ENCODE measurements around the gene AP1M2. TPM values are rescaled to one million over a fixed set of nuclear protein-coding genes. Genes with fewer than 3 reads are reported as not detected.

AP1M2 gene
- total RNA-seq, 1 experiment from 2014 or later: 196 TPM

- POLR2A ChIA-PET: no interaction called here
- no TSS peak for BruUV-seq (replicated peaks)
- Mint-ChIP-seq H3K36me3 (ENCODE audit: insufficient read depth, unreplicated experiment) (peaks cover 4% of the 10 kb centered on the region), H3K27ac (ENCODE audit: unreplicated experiment) (no peak overlapping the region), H3K4me1 (ENCODE audit: low read depth, unreplicated experiment) (peaks cover 5% of the 10 kb centered on the region), H3K4me3 (ENCODE audit: unreplicated experiment) (no peak overlapping the region), H3K27me3 (ENCODE audit: insufficient read depth, unreplicated experiment) (peaks cover 5% of the 10 kb centered on the region), H3K9me3 (ENCODE audit: unreplicated experiment) (no peaks in the 10 kb centered on the region)
- no peaks in the 10 kb centered on the region for H3K36me3 ChIP-seq (ENCODE audit: control insufficient read depth, insufficient read depth, low read length)
- intact Hi-C loops (cut with micrococcal nuclease; ENCODE audit: unreplicated experiment): no loop called here
- no peak for TF ChIP-seq CTCF (IDR thresholded peaks at IDR 0.05; ENCODE audit: insufficient read depth in 1 of 2, low read depth in 1 of 2, low read length in 1 of 2, severe bottlenecking in 1 of 2, unreplicated experiment in 1 of 2)
- CTCF ChIA-PET: interaction anchor here (0.7 kb wide), 3 partner anchors 13 to 419 kb away, joined by 3 to 7 read pairs (median 6); no protein-coding TSS in a partner anchor
- DNase-seq: no peak
- no peaks in the 10 kb centered on the region for H3K9me3 ChIP-seq
- H3K4me3 ChIP-seq (ENCODE audit: low read depth, low read length): no peak overlapping the region
- peaks cover 5% of the 10 kb centered on the region; the same call in 1 of the 2 replicates for H3K4me1 ChIP-seq
- no peaks in the 10 kb centered on the region for H3K27me3 ChIP-seq (replicated peaks; ENCODE audit: control insufficient read depth, insufficient read depth, low read length)
Observed at GRCh38 chr19:10523135-10523636, 63.9 kb downstream of the AP1M2 start.

Small RNA genes within 50 kb of the gene (microRNA-seq; reads per million reads assigned to microRNA genes)
- not detected for gene MIR1238

Other genes starting within 250 kb of the AP1M2 start
- gene ICAM3, start 247.7 kb downstream of the AP1M2 start, total RNA-seq (2022): 6.9 and 9.8 TPM in 2 replicates
- 124 and 134 TPM in 2 replicates for gene TYK2, start 206.7 kb downstream of the AP1M2 start, total RNA-seq (2022)
- 154 and 164 TPM in 2 replicates for gene CDC37, start 183.8 kb downstream of the AP1M2 start, total RNA-seq (2022)
- gene PDE4A, start 166.8 kb downstream of the AP1M2 start, total RNA-seq (2022): 3.6 and 3.7 TPM in 2 replicates
- 73.0 and 77.7 TPM in 2 replicates for gene KEAP1, start 84.0 kb downstream of the AP1M2 start, total RNA-seq (2022)
- 0.57 and 0.67 TPM in 2 replicates for gene S1PR5, start 69.9 kb downstream of the AP1M2 start, total RNA-seq (2022)
- gene ATG4D, start 43.4 kb downstream of the AP1M2 start, total RNA-seq (2022): 34.3 and 34.6 TPM in 2 replicates
- gene KRI1, start 21.3 kb downstream of the AP1M2 start, total RNA-seq (2022): 27.0 and 27.5 TPM in 2 replicates
- gene CDKN2D, start 18.3 kb downstream of the AP1M2 start, total RNA-seq (2022): 5.0 and 5.8 TPM in 2 replicates
- 119 and 120 TPM in 2 replicates for gene SLC44A2, start 38.2 kb upstream of the AP1M2 start, total RNA-seq (2022)
- 399 and 401 TPM in 2 replicates for gene ILF3, start 67.0 kb upstream of the AP1M2 start, total RNA-seq (2022)
- gene QTRT1, start 114.1 kb upstream of the AP1M2 start, total RNA-seq (2022): 32.2 and 43.4 TPM in 2 replicates
- 137 and 138 TPM in 2 replicates for gene DNM2, start 130.8 kb upstream of the AP1M2 start, total RNA-seq (2022)
- gene TMED1, start 248.9 kb upstream of the AP1M2 start, total RNA-seq (2022): 38.2 and 41.4 TPM in 2 replicates

Data from Caco-2 (cell line).